Kidney glomerular epithelial cell (primary cell): ENCODE results near the gene KRIT1.

Experiments used
- DNase-seq: peaks from one replicate; lab custom pipeline; 2025; lab: John Stamatoyannopoulos, UW

The KRIT1 gene

GRCh38 chr7:92150450-92151017 is 95.2 kb downstream of the KRIT1 start:
- no peak for DNase-seq

- no peak for DNase-seq
Measured at GRCh38 chr7:92149736-92150239, 95.9 kb downstream of the KRIT1 start.
